HUES64 (cell line): ENCODE results near the gene MRPS21.

Experiments
- H3K27ac ChIP-seq: 2 replicates; pipeline ENCODE4 v1.7.0; 2013; ENCODE audit warnings: low read depth, low read length, inconsistent platforms
- H3K27me3 ChIP-seq: 2 replicates; pipeline ENCODE4 v1.6.1; 2013; ENCODE audit warnings: mild to moderate bottlenecking, low read length; ENCODE audit not compliant: insufficient read depth
- H3K36me3 ChIP-seq: 2 replicates; pipeline ENCODE4 v1.6.1; 2013; ENCODE audit warnings: mild to moderate bottlenecking, low read length; ENCODE audit not compliant: insufficient read depth
- H3K4me1 ChIP-seq: 2 replicates; pipeline ENCODE4 v1.6.1; 2013; ENCODE audit warnings: mild to moderate bottlenecking, low read length, moderate library complexity; ENCODE audit not compliant: insufficient read depth
- H3K4me3 ChIP-seq: 2 replicates; pipeline ENCODE4 v1.5.1; 2013; ENCODE audit warnings: mild to moderate bottlenecking, low read length, moderate library complexity
- H3K9ac ChIP-seq: 2 replicates; pipeline ENCODE4 v1.6.1; 2013; ENCODE audit warnings: mild to moderate bottlenecking, low read depth, low read length
- H3K9me3 ChIP-seq: 2 replicates; pipeline ENCODE4 v1.6.1; 2013; ENCODE audit warnings: low read depth, low read length; ENCODE audit not compliant: insufficient read depth
- WGBS: fragments of 150-250, 120-280 bp; methylation state at CpG from one replicate; pipeline ENCODE4 v1.1.7; 2013; ENCODE audit warnings: missing lambda C conversion rate; 5-methylcytosine and 5-hydroxymethylcytosine counted together

The MRPS21 gene

DNA sequence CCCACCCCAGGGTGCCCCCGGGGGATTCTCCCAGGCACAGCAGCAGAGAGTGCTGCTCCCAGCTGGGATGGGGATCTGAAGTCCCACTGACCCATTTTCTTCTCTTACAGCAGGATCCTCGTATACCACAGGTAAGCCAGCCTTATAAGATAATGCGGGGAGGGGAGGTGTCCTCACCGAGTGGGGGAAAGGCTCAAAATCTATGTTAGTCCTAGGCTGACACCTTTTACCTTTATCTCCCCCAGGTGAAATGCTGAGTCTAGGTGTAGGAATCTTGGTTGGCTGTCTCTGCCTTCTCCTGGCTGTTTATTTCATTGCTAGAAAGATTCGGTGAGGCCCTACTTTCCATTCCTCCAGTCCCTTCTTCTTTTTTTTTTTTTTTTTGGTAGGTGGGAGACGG lies 30.1 kb upstream of the MRPS21 start:
- Histone ChIP-seq H3K36me3 (peaks cover 68% of the 10 kb centered on the region), H3K4me3 (no peak overlapping the region), H3K4me1 (peaks cover 15% of the 10 kb centered on the region; the same call in 1 of the 2 replicates), H3K27me3 (no peaks in the 10 kb centered on the region), H3K9me3 (no peaks in the 10 kb centered on the region), H3K27ac (no peak overlapping the region), H3K9ac (no peak overlapping the region)
- 89% methylated on average over 4 of the region's 6 CpGs for WGBS

DNA sequence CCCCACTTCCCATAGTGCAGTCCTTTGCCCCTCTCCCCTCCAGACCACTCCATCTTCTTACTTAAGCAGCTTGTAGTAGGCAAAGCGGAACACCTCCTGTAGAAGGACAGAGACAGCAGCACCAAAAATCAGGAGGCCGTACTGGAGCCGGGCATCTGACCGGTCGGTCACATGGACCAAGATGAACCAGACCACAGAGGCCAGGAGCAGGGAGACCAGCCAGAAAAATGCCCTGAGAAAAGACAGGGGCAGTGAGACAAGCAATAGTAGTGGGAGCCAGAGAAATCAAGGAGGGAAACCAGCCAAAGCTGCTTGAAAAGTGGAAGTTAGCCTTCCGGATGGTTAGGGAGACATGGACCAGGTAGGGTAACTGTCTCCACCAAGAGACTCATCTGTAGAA lies 25.8 kb upstream of the MRPS21 start:
- H3K27ac ChIP-seq: no peak overlapping the region
- 51% methylated on average over 6 of the region's 6 CpGs for WGBS
- H3K4me1 ChIP-seq: peaks cover 9% of the 10 kb centered on the region; the same call in 1 of the 2 replicates

DNA sequence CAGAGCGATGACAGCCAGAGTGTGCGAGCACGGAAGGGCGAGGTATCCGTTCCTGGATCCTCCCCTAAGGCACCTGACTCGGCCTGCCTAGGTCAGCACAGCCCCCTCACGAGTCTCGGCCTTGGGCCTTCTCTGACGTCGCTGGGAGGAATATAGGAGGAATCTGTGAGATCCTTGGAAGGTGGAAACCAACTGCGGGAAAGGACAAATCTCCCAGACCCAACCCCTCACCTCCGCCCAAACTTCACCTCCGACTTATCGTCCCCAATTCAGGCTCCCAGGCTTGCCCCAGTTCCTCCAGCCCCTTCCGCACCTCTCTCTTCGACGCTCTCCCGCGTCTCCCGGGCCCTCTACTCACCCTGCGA lies 25.3 kb upstream of the MRPS21 start:
- no peaks in the 10 kb centered on the region for H3K27me3 ChIP-seq
- H3K36me3 ChIP-seq: peaks cover 40% of the 10 kb centered on the region
- peak overlapping the region; percentile 87 for H3K9ac ChIP-seq
- peak overlapping the region; percentile 85 for H3K27ac ChIP-seq
- H3K4me3 ChIP-seq: peak overlapping the region; percentile 92
- H3K9me3 ChIP-seq: no peaks in the 10 kb centered on the region
- WGBS: under 1% methylated on average over 19 of the region's 21 CpGs
- peaks cover 12% of the 10 kb centered on the region for H3K4me1 ChIP-seq

More for the DNA sequence above, 25.8 kb upstream of the MRPS21 start:
- Histone ChIP-seq H3K27me3 (no peaks in the 10 kb centered on the region), H3K4me3 (peak overlapping the region; percentile 92), H3K9ac (peak overlapping the region; percentile 87), H3K36me3 (peaks cover 44% of the 10 kb centered on the region), H3K9me3 (no peaks in the 10 kb centered on the region)

DNA sequence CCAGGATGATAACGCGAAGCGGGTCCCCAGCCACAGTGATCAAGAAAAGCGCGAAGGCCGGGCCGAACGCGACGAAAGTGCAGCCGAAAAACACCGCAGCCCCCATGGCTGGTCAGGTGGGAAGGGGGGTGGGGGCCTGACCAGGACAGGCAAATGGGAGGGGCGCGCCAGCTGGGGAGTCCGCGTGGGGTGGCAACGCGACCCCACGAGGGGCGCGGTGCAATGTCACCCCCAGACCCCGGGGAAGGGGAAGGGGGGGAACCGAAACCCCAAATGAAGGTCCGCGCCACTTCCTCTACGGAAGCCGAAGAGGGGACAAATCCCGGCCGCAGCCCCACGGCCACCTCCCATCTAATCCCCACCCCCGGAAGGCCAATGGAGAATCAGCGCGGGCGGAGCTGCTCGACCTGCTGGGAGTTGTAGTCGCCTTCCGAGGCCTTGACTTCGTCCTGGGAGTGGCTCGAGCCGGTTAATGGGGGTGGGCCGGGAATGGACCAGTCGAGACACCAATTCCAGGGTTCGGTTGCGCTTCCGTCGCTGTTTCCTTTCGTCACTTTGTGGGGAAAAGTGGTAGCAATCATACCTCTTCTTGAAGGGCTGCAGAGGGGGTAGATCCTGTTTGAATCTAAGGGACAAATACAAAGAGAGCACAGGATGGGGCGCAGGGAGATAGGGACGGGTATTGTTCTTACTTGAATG lies 24.8 kb upstream of the MRPS21 start, which contains the start of gene APH1A:
APH1A (minus strand) TSS at position 312 of the 699 bp plus-strand sequence; CDS start at position 106, 206 bp downstream.
- peak within 1 kb of the TSS; percentile 87 for H3K9ac ChIP-seq
- peak within 1 kb of the TSS; percentile 92 for H3K4me3 ChIP-seq
- no peaks in the 10 kb centered on the region for H3K27me3 ChIP-seq
- under 1% methylated on average over 49 of the region's 49 CpGs for WGBS
- peaks cover 35% of the 10 kb centered on the region for H3K36me3 ChIP-seq
- H3K4me1 ChIP-seq: peaks cover 18% of the 10 kb centered on the region
- H3K9me3 ChIP-seq: no peaks in the 10 kb centered on the region
- peak within 1 kb of the TSS; percentile 85 for H3K27ac ChIP-seq

DNA sequence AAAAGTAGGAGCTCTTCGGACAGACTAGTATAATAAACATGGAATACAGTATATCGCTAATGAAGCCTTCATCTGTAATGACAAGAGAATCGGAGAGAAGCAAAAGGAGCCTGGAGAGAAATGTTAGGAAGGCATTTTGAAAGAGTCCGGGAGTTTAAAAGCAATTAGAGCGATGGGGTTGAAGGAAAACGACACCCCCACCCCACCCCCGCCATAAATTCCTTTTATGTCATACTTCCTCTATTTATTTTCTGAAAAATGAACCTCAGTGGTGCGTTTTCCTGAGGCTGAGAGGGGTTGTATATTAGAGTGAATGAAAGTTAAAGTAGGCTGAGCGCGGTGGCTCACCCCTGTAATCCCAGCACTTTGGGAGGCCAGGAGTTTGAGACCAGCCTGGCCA lies 24.2 kb upstream of the MRPS21 start:
- Histone ChIP-seq H3K4me1 (peaks cover 18% of the 10 kb centered on the region), H3K27ac (peak overlapping the region; percentile 85), H3K4me3 (peak overlapping the region; percentile 92), H3K27me3 (no peaks in the 10 kb centered on the region), H3K9ac (peak overlapping the region; percentile 75), H3K36me3 (peaks cover 31% of the 10 kb centered on the region), H3K9me3 (no peaks in the 10 kb centered on the region)
- WGBS: 57% methylated on average over 6 of the region's 10 CpGs

DNA sequence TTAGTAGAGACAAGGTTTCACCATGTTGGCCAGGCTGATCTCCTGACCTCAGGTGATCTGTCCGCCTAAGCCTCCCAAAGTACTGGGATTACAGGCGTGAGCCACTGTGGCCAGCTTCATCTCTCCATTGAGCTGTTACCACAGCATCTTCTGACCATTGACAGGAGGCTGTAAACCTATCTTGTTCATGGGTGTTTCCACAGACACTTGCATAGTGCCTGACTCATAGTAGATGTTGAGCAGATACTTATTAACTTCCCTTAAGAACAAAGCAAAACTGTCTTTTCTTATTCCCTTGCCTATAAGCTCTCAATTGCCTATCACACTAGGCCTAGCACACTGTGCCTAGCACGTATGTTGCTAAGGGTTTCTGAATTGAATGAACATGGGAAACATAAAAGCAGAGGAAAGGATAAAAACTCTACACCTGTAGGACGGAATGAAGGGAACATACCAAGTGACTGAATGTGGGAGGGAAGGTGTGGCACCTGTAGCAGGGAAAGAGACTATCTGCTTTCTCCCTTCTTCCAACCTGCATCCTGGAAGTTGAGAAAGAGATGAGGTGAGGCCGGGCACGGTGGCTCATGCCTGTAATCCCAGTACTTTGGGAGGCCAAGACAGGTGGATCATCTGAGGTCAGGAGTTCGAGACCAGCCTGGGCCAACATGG lies 22.2 kb upstream of the MRPS21 start:
- Histone ChIP-seq H3K4me3 (no peak overlapping the region), H3K9me3 (no peaks in the 10 kb centered on the region), H3K27ac (no peak overlapping the region), H3K27me3 (no peaks in the 10 kb centered on the region), H3K9ac (no peak overlapping the region), H3K4me1 (peaks cover 18% of the 10 kb centered on the region), H3K36me3 (peaks cover 16% of the 10 kb centered on the region)
- 93% methylated on average over 7 of the region's 7 CpGs for WGBS

DNA sequence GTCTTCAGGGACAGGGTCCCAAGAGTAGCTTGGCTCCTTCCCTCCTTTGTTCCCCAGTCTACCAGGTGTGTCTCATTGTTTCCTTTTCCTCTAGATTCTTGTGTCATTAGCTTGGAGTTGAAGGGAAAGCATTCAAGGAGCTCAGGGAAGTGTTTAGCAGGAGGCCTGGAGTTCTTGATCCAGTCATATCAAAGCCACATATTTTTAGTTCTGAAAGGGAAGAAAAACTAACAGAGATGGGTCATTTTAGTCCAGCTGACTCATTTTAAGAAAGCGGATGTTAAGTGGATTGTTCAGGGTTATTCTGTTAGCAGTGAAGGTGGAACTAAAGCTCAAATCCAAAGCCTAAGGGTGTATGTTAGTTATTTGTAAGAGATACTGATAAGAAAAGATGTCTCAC lies 20.4 kb upstream of the MRPS21 start:
- H3K9ac ChIP-seq: peak overlapping the region; percentile 64; the same call in 1 of the 2 replicates
- peaks cover 8% of the 10 kb centered on the region; the same call in 1 of the 2 replicates for H3K36me3 ChIP-seq
- H3K9me3 ChIP-seq: no peaks in the 10 kb centered on the region
- H3K4me3 ChIP-seq: peak overlapping the region; percentile 54
- H3K4me1 ChIP-seq: peaks cover 18% of the 10 kb centered on the region
- H3K27me3 ChIP-seq: no peaks in the 10 kb centered on the region
- 83% methylated on average over 1 of the region's 1 CpG for WGBS
- H3K27ac ChIP-seq: no peak overlapping the region

DNA sequence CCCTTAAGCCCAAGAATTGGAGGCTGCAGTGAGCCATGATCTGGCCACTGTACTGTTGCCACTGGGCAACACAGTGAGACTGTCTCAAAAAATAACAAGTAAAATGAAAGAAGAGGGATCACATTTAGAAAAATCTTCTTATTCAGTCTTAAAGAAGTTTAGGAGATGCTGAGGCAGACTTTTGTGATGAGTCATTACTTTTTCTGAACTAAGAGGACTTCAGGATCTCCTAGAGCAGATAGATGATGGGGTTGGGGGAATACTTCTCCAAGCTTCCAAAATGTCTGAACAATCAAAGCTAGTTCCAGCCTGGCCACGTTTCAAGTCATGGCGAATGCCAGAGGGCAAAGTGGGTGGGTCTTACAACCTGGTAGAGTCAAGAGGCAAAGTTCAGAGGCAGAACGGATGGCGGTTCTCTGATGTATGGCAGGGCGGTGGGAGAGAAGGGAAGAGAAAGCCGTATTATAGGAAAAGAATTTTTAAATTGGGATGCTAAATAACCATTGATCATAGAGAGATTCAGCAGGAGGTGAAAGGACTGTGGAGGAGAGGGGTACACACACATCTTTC lies 13.4 kb upstream of the MRPS21 start:
- Histone ChIP-seq H3K4me1 (peaks cover 8% of the 10 kb centered on the region; the same call in 1 of the 2 replicates), H3K9ac (no peak overlapping the region; the same call in 1 of the 2 replicates), H3K4me3 (no peak overlapping the region), H3K36me3 (peaks cover 18% of the 10 kb centered on the region), H3K27me3 (peaks cover 13% of the 10 kb centered on the region), H3K27ac (no peak overlapping the region), H3K9me3 (no peaks in the 10 kb centered on the region)
- 80% methylated on average over 6 of the region's 6 CpGs for WGBS

DNA sequence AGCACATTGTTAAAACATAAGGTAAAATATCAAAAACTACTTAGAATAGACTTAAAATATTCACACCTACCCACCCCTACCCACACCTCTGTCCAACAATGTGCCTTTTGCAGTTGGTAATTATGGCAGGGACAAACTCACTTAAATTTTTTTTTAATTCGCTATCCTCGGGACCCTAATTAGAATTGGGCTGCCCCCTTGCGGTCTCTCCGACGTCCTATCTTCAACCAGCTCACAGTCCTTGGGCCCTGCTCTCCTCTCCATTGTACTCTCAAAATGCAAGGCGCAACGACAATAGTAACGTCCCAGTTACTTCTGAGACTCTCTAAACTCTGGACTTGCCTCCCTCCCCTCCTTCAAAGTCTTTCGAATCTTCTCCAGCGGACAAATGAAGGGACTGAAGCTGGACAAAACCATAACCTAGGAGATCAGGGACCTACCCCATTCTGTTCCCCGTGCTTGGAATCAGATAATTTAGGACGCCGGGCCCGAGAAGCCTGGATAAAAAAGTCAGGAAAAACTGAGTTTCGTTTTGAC lies 12.4 kb upstream of the MRPS21 start:
- H3K27ac ChIP-seq: peak overlapping the region; percentile 69; the same call in 1 of the 2 replicates
- H3K4me3 ChIP-seq: peak overlapping the region; percentile 68
- no peaks in the 10 kb centered on the region for H3K9me3 ChIP-seq
- H3K36me3 ChIP-seq: peaks cover 17% of the 10 kb centered on the region
- peak overlapping the region; percentile 81 for H3K9ac ChIP-seq
- 27% methylated on average over 15 of the region's 15 CpGs for WGBS
- H3K27me3 ChIP-seq: peaks cover 13% of the 10 kb centered on the region
- H3K4me1 ChIP-seq: peaks cover 8% of the 10 kb centered on the region; the same call in 1 of the 2 replicates

DNA sequence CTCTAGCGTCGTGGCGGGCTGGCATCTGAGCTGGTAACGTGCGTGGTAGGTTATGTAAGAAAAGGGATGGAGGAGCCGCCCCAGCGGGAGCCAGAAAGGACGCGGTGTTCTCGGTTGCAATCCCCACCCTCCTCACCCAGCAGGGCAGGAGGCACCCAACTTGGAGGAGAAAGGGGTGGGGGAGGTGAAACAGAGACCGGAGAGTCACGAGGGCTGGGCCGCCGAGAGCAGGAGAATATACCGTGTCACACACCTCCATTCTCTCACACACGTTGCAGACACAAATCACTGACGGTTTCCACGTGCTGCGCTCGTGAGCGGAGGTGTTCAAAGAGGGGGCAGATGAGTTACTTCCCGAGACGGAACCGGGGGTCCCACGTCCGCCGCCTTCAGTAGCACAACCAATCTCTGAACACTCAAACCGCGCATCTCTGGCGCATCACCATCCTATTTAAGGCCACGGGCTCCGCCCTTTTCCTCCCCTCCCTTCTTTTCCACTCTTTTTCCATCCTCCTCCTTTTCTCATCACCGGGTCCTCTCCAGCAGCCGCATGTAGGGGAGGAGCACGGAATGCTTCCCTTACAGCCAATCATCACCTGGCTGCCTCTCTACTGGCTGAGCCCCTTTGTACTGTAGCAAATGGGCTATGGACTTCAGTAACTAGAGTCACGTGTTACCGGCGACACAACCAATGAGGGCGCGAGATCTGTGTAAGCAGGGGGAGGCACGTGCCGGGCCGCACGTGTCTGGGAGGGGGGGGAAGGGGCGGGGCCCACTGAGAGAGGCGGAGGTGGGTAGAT lies 11.7 kb upstream of the MRPS21 start, which contains the start of gene CIART:
CIART (plus strand) TSS at position 797 of the 800 bp plus-strand sequence. CDS start 714 bp downstream, outside the sequence.
- peaks cover 19% of the 10 kb centered on the region for H3K36me3 ChIP-seq
- peaks cover 8% of the 10 kb centered on the region; the same call in 1 of the 2 replicates for H3K4me1 ChIP-seq
- no peaks in the 10 kb centered on the region for H3K9me3 ChIP-seq
- WGBS: 27% methylated on average over 39 of the region's 46 CpGs
- H3K27ac ChIP-seq: peak within 1 kb of the TSS; percentile 69; the same call in 1 of the 2 replicates
- peak within 1 kb of the TSS; percentile 68 for H3K4me3 ChIP-seq
- H3K27me3 ChIP-seq: peaks cover 13% of the 10 kb centered on the region
- H3K9ac ChIP-seq: peak within 1 kb of the TSS; percentile 81
